Prostate gland (tissue), 2 donors: Measurements from ENCODE around the gene TMEM108.

Experiments
- CTCF ChIP-seq, 4 experiments: fragments of 200-600 bp in 2 of 4; fragments of 450-650 bp in 2 of 4; sonication (generic) in 2 of 4; IDR thresholded peaks; 1 replicate in 3 of 4; 2 replicates in 1 of 4; pipeline ENCODE4 v1.5.1; 2016 to 2019; ENCODE audit warnings: antibody characterized with exemption in 4 of 4, mild to moderate bottlenecking in 2 of 4, moderate library complexity in 2 of 4
- POLR2A ChIP-seq: fragments of 450-650 bp; IDR thresholded peaks from one replicate; pipeline ENCODE4 v1.6.1; 2016; ENCODE audit warnings: antibody characterized with exemption, mild to moderate bottlenecking

GRCh38 chr3:133169331-133170068 lies 131.3 kb downstream of the TMEM108 start:
- TF ChIP-seq POLR2A (no peak), CTCF (IDR thresholded peaks at IDR 0.05) (no peak)
